RWPE1 (cell line): ENCODE measurements around the gene GATA3.

ENCODE experiments used
- CTCF ChIA-PET: fragments of 350-600 bp; sonication (Branson Sonifier 250); formaldehyde crosslinking; extraction: SDS; loops from one replicate; lab custom pipeline; 2021; lab: Yijun Ruan, JAX
- POLR2A ChIA-PET: fragments of 400-600 bp; formaldehyde crosslinking; extraction: SDS; loops from one replicate; lab custom pipeline; 2020; ENCODE audit warnings: antibody characterized with exemption; ENCODE audit not compliant: low non-redundant PET; lab: Yijun Ruan, JAX
- DNase-seq: peaks from one replicate; pipeline ENCODE4 v3.0.0; 2012; ENCODE audit warnings: low spot score
- H3K27ac ChIP-seq: fragments of 450-650 bp; 2 replicates; pipeline ENCODE4 v1.5.1; 2017
- CTCF ChIP-seq: fragments of 450-650 bp; conservative IDR thresholded peaks from 2 replicates; pipeline ENCODE4 v1.5.1; 2017; ENCODE audit warnings: low read depth, mild to moderate bottlenecking

GATA3 gene

GRCh38 chr10:8054494-8055407 is at the start of gene GATA3:
GATA3 (plus strand) TSS chr10:8054688; CDS start chr10:8055656, 968 bp downstream.
- no peak for TF ChIP-seq CTCF
- ChIA-PET POLR2A (no interaction called here), CTCF (interaction anchor here (0.6 kb wide), 1 partner anchor 1095 kb away, joined by 3 read pairs; no protein-coding TSS in a partner anchor)
- DNase-seq, result peak; percentile 55
- H3K27ac ChIP-seq, result no peak within 1 kb of the TSS

DNA sequence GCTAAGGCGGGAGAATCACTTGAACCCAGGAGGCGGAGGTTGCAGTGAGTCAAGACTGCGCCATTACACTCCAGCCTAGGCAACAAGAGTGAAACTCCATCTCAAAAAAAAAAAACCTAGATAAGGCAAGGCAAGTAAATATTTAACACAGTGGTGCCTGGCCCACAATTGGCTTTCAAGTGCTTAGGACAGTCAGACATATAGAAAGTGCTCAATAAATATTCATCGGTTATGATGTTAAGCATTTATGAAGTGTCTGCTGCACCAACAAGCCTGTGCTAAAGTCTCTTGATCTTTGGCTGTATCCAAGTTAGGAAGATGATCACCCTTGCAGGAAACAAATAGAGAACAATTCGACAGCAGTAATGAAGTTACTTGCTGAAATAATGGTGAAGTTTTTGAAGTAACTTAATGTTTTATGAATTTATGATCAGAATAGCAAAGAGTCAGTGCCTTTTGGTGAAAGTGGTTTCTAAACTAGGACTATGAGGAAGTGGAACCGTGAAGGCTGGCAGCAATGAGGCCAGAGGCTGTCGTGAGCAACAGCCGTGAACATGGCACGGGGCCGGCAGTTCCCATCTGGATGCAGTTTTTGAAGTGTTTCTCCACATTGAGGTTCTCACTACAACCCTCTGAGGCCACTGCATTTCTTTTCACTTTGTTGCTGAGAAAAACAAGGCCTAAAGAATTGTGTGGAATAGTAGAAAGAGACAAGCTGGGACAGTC is 48.1 kb upstream of the GATA3 start:
- ChIA-PET POLR2A (no interaction called here), CTCF (no interaction called here)
- DNase-seq, result no peak
- TF ChIP-seq CTCF, result no peak
- H3K27ac ChIP-seq, result no peak overlapping the region

DNA sequence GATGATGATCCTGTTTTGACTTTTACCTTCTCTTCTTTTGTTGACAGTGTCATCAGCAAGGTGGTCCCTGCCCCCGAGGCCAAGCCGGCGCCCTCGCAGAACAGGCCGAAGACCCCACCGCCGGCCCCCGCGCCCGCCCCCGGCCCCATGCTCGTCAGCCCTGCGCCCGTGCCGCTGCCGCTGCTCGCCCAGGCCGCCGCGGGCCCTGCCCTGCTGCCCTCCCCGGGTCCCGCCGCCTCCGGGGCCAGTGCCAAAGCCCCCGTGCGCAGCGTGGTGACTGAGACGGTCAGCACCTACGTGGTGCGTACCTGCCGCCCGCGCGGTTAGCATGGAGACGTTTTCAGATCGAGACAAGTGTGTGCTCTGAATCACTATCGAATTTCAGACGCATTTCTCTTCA is 45.5 kb upstream of the GATA3 start:
- POLR2A ChIA-PET, result no interaction called here
- CTCF ChIA-PET, result no interaction called here
- DNase-seq, result no peak
- no peak overlapping the region for H3K27ac ChIP-seq
- no peak for TF ChIP-seq CTCF

DNA sequence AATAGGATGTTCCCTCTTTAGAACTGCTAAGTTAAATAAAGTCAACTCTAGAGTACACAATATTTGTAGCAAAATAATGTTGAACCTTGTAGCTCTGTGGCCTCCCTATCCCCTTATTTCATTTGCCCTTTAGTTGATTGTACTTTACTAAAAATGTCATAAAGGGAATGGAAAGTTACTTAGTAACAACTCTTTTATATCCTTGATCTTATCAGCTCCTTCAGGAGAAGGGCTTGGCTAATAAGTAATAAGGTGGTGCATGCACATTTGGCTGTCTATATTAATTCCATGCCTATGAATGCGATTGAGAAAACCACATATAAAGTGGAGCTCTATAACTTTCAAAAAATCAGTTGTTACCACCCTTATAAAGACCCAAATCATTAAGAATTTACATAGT is 41.5 kb upstream of the GATA3 start:
- H3K27ac ChIP-seq, result no peak overlapping the region
- no peak for TF ChIP-seq CTCF
- CTCF ChIA-PET, result no interaction called here
- DNase-seq, result no peak
- POLR2A ChIA-PET, result no interaction called here

DNA sequence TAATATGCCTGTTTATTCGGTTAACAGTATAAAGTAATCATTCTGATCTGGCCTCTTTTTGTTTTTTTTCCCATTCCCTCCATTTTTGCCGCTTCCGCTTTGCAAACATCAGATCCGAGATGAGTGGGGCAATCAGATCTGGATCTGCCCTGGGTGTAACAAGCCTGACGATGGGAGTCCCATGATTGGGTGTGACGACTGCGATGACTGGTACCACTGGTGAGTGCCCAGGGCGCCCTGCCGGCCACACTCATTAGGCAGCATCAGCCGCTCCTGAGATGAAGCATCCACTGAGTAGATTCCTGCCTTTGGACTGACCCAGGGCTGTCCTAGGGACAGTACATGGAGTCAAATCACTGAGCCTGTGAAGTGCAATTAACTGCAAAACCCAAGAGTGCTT is 40.9 kb upstream of the GATA3 start:
- ChIA-PET CTCF (no interaction called here), POLR2A (no interaction called here)
- no peak for DNase-seq
- TF ChIP-seq CTCF, result no peak
- H3K27ac ChIP-seq, result no peak overlapping the region

DNA sequence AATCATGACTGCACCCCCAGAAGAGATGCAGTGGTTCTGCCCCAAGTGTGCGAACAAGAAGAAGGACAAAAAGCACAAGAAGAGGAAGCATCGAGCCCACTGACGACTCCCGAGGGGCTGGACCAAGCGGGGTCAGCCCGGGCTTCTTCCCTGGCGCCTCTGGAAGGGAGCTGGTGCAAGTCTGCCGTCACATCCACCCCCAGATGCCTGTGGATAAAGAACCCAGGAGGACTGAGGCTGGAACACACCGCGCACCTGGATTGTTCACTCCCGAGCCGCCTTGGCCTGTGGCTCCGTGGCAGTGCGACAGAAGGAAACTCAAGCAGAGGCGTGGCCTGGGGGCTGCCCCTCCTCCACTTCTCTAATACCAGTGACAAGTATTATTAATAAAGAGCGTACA is 39.8 kb upstream of the GATA3 start:
- DNase-seq, result no peak
- H3K27ac ChIP-seq, result no peak overlapping the region
- ChIA-PET POLR2A (no interaction called here), CTCF (no interaction called here)
- no peak for TF ChIP-seq CTCF
